ENCODE data around the gene MFNG. TPM values are rescaled to one million over a fixed set of nuclear protein-coding genes. Genes with fewer than 3 reads are reported as not detected.

Gene MFNG
- total RNA-seq, 4 donors from 2014 or later = 12.4 to 47.0 (median 26.5) TPM

DNA sequence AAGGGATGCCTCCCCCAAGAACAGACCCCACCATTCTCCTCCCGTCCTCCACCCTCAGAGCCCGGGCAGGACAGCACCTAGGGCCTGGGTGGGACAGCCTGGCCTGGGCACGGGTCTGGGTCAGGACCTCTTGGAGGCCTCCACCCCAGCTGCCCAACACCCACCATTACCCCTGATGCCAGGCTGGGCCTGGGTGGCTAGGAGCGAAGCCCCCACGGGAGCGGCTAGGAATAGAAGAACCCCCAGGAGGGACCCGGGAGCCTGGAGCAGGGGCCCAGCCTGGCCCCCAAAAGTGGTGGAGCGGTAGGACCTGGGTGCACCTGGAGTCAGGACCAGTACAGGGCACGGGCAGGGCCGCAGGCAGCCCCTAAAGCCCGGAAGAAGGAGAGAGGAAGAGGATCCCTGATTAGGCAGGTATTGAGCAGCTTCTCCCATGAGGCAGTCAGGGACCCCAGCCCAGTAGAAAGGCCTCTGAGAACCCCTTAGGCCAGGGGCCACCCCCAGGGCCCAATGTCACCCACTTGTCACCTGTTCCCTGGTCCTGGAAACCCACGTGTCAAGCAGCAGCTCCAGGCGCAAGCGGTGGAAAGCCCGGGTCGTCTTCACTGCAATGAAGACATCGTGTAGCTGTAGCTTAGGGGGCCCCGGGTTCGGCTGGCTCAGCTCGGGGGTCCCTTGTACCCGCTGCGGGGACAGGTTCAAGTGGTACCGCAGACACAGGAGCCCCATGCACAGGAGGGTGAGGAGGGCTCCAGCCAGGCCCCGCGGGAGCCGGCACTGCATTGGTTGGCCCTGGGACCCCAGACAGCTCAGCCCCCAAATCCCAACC, 575 bp downstream of the MFNG start:
- H3K4me1 ChIP-seq = peaks cover 0 to 26% (median 8%) of the 10 kb centered on the region in 4 donors
- peak overlapping the region; percentile 75 to 96 (median 84) for H3K27ac ChIP-seq
- peak; percentile 39 to 55 (median 51) for DNase-seq
- no peaks in the 10 kb centered on the region for H3K9me3 ChIP-seq
- no peaks in the 10 kb centered on the region for H3K27me3 ChIP-seq
- peaks cover 0 to 11% (median 0%) of the 10 kb centered on the region in 3 donors for H3K36me3 ChIP-seq
- no peak for TF ChIP-seq POLR2A (IDR thresholded peaks at IDR 0.05)
- no peak for TF ChIP-seq CTCF (IDR thresholded peaks at IDR 0.05)
- peak overlapping the region; percentile 41 to 63 (median 52) for H3K4me3 ChIP-seq

DNA sequence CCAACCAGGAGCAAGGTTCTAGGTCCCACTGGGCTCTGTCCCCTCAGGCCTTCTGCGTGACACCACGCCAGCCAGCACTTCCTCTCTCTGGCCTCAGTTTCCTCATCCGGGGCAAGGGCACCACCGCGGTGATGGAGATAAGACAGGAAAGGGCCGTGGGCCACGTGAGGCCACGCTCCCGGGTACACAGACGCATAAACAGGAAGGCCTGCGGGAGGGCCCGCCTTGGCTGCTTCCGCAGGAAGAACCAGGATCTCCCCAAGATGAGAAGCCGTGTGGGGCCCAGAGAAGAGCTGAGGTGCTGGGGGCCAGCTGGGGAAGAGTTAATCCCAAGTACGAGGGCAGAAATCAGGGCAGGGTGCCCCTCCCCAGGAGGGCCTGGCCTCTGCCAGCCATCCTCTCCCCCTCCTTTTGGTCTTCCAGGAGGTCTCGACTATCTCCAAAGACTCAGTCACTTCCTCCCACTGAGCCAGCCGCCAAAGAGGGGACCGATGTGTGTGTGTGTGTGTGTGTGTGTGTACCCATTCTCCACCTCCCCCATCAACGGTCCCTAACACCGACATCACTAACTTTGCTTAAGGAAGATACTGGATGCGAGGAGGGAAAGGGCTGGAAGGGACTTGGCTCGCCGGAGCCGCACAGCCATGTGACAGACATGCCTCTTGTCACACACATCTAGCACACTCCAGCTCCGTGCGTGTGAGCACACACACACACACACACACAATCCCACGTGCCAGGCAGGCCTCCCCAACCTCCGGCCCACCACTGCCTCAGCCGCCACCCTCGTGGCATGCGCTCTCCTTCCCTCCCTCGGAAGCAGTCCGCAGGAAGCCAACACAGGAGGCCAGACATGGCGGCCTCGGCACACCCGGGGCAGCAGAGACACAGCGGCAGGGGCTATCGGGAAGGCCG, 1.4 kb downstream of the MFNG start:
- DNase-seq = peak; percentile 63 to 98 (median 97)
- no peaks in the 10 kb centered on the region for H3K9me3 ChIP-seq
- H3K36me3 ChIP-seq = peaks cover 0 to 4% (median 0%) of the 10 kb centered on the region in 3 donors
- H3K4me3 ChIP-seq = peak overlapping the region; percentile 41 to 63 (median 52)
- H3K27ac ChIP-seq = peak overlapping the region; percentile 75 to 96 (median 84)
- no peak for TF ChIP-seq POLR2A (IDR thresholded peaks at IDR 0.05)
- no peak for TF ChIP-seq CTCF (IDR thresholded peaks at IDR 0.05)
- H3K27me3 ChIP-seq = no peaks in the 10 kb centered on the region
- peaks cover 0 to 26% (median 8%) of the 10 kb centered on the region in 4 donors for H3K4me1 ChIP-seq

GRCh38 chr22:37483050-37483449, 3.1 kb downstream of the MFNG start:
- H3K36me3 ChIP-seq = peaks cover 0 to 17% (median 0%) of the 10 kb centered on the region in 3 donors
- no peaks in the 10 kb centered on the region for H3K27me3 ChIP-seq
- peaks cover 0 to 26% (median 8%) of the 10 kb centered on the region in 4 donors for H3K4me1 ChIP-seq
- no peak overlapping the region for H3K4me3 ChIP-seq
- H3K9me3 ChIP-seq = no peaks in the 10 kb centered on the region
- no peak for TF ChIP-seq POLR2A (IDR thresholded peaks at IDR 0.05)
- no peak for TF ChIP-seq CTCF (IDR thresholded peaks at IDR 0.05)
- DNase-seq = no peak
- H3K27ac ChIP-seq = no peak overlapping the region

DNA sequence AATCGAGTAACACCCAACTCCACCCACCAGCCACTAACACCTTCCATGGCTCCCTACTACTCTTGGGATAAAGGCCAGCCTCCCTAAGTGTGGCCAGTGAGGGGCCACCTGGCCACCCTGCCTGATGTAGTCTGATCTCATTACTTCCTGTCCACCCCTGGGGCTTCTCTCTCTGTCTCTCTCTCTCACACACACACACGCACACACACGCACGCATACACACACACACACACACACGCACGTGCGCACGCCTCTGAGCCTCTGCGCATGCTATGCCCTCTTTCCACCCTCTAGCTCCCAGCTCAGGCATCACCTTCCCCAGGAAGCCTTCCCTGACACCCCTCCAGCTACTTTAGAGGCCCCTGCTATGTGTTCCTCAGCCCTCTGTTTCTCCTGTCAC, 3.9 kb downstream of the MFNG start:
- TF ChIP-seq POLR2A (IDR thresholded peaks at IDR 0.05) (no peak), CTCF (IDR thresholded peaks at IDR 0.05) (no peak)
- Histone ChIP-seq H3K9me3 (no peaks in the 10 kb centered on the region), H3K27me3 (no peaks in the 10 kb centered on the region), H3K4me3 (no peak overlapping the region), H3K27ac (no peak overlapping the region), H3K4me1 (peaks cover 0 to 23% (median 8%) of the 10 kb centered on the region in 4 donors), H3K36me3 (peaks cover 0 to 22% (median 0%) of the 10 kb centered on the region in 3 donors)
- no peak for DNase-seq

DNA sequence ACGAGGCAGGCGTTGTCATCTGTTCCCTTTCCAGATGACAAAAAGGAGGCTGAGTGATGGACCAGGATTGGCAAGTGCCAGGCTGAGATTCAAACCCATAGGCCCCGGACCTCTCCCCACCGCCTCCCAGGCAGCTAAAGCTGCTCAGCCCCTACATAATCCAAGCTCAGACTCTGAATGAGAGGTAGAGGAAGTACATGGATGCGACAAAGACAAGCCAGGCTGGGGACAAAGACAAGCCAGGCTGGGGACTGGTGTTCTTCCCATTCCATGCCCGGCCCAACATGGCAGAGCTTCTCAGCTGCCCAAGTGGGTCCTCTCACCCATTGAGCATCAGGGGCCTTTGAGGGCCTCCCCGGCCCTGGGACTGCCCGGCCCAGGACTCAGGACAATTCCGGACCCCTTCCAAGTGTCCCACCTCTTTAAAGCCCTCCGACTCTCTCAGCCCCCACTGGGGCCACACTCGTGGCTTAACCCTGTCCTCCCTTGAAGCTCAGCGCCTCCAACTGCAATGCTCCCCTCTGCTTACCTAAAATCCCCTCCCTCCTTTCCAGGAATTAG, 4.8 kb downstream of the MFNG start:
- TF ChIP-seq POLR2A (IDR thresholded peaks at IDR 0.05) = no peak
- TF ChIP-seq CTCF (IDR thresholded peaks at IDR 0.05) = no peak
- peaks cover 0 to 27% (median 0%) of the 10 kb centered on the region in 3 donors for H3K36me3 ChIP-seq
- H3K27ac ChIP-seq = no peak overlapping the region
- DNase-seq = no peak
- H3K4me3 ChIP-seq = no peak overlapping the region
- peaks cover 0 to 14% (median 4%) of the 10 kb centered on the region in 4 donors for H3K4me1 ChIP-seq
- H3K9me3 ChIP-seq = no peaks in the 10 kb centered on the region
- H3K27me3 ChIP-seq = no peaks in the 10 kb centered on the region
